Stomach (tissue), 9 donors: Measurements from ENCODE around the gene CCT3. TPM values are rescaled to one million over a fixed set of nuclear protein-coding genes. Genes with fewer than 3 reads are reported as not detected.
"Not testable (repeated sequence)": the region's sequence is repeated elsewhere in the genome, so short reads cannot be mapped to it uniquely, and the experiment has no call there.

Experiments
- DNase-seq, 2 donors: peaks; one replicate each; pipeline versions ENCODE4 v3.0.0 to v3.0.0-alpha.2; 2013 to 2019
- H3K27ac ChIP-seq, 5 donors: fragments of 200-600 bp in 4 of 5; sonication (generic) in 4 of 5; one replicate each; pipeline ENCODE4 v1.5.1; 2013 to 2019; ENCODE audit warnings: mild to moderate bottlenecking in 1 of 5, moderate library complexity in 1 of 5
- H3K27me3 ChIP-seq, 3 donors: fragments of 200-600 bp; sonication (generic); one replicate each; pipeline ENCODE4 v1.5.1; 2017 to 2019; ENCODE audit warnings: mixed run types in 1 of 3
- H3K36me3 ChIP-seq, 4 donors: fragments of 200-600 bp; sonication (generic); 1 replicate in 3 of 4; 2 replicates in 1 of 4; pipeline ENCODE4 v1.5.1; 2016 to 2019
- H3K4me1 ChIP-seq, 4 donors: fragments of 200-600 bp; sonication (generic); one replicate each; pipeline ENCODE4 v1.5.1; 2016 to 2019
- H3K4me3 ChIP-seq, 4 donors: fragments of 200-600 bp; sonication (generic) in 3 of 4; one replicate each; pipeline ENCODE4 v1.5.1; 2016 to 2019; ENCODE audit warnings: mild to moderate bottlenecking in 1 of 4
- H3K9me3 ChIP-seq, 4 donors: fragments of 200-600 bp; sonication (generic); one replicate each; pipeline ENCODE4 v1.5.1; 2016 to 2019
- EP300 ChIP-seq: sonication (generic); formaldehyde crosslinking; IDR thresholded peaks from one replicate; pipeline ENCODE4 v1.6.1; 2017; ENCODE audit warnings: antibody characterized with exemption
- POLR2A ChIP-seq, 4 donors: fragments of 450-650 bp; IDR thresholded peaks; one replicate each; pipeline ENCODE4 v1.6.1; 2016; ENCODE audit warnings: antibody characterized with exemption in 4 of 4, control low read depth in 2 of 4, mild to moderate bottlenecking in 1 of 4, moderate library complexity in 1 of 4
- POLR2AphosphoS5 ChIP-seq, 3 donors: sonication (generic); formaldehyde crosslinking; IDR thresholded peaks; one replicate each; pipeline ENCODE4 v1.6.1; 2016; ENCODE audit warnings: antibody characterized with exemption in 3 of 3
- WGBS, 5 donors: extraction: QIAGEN DNeasy Blood & Tissue Kit in 3 of 5; methylation state at CpG; one replicate each; pipeline versions ENCODE4 v1.1.5 to v1.1.7; 2013 to 2018; 5-methylcytosine and 5-hydroxymethylcytosine counted together
- intact Hi-C: fragments of 100-400 bp; cut with DNase I; formaldehyde crosslinking; loops from one replicate; pipeline ENCODE4 v1.15.1; 2023; ENCODE audit warnings: low total_unique reads
- polyA plus RNA-seq, 3 donors: library from polyadenylated mRNA; stranded (reverse); fragments of 200-250 nt; gene quantifications; one replicate each; pipeline ENCODE4 v1.2.3, GENCODE V29; 2013
- total RNA-seq, 5 donors: library from RNA; depleted of rRNA; stranded (reverse); fragments of >200 nt; gene quantifications; one replicate each; pipeline versions ENCODE4 v1.1.0 to v1.2.3, GENCODE V29; 2014 to 2016
- TF ChIP-seq, protein P1 (sequence below), 7 experiments: fragments of 450-650 bp in 4 of 7; fragments of 200-600 bp in 3 of 7; sonication (generic) in 3 of 7; IDR thresholded peaks; one replicate each; pipeline ENCODE4 v1.5.1; 2016 to 2019; ENCODE audit warnings: antibody characterized with exemption in 7 of 7, control low read depth in 2 of 7, mild to moderate bottlenecking in 1 of 7
- donor health status: healthy with polysubstance abuse.
- donor health status: Bipolar disorder and iron deficiency.
- donor health status: healthy.

Gene CCT3
- total and polyA plus RNA-seq, 8 donors: 39.1 to 252 (median 119) TPM

DNA sequence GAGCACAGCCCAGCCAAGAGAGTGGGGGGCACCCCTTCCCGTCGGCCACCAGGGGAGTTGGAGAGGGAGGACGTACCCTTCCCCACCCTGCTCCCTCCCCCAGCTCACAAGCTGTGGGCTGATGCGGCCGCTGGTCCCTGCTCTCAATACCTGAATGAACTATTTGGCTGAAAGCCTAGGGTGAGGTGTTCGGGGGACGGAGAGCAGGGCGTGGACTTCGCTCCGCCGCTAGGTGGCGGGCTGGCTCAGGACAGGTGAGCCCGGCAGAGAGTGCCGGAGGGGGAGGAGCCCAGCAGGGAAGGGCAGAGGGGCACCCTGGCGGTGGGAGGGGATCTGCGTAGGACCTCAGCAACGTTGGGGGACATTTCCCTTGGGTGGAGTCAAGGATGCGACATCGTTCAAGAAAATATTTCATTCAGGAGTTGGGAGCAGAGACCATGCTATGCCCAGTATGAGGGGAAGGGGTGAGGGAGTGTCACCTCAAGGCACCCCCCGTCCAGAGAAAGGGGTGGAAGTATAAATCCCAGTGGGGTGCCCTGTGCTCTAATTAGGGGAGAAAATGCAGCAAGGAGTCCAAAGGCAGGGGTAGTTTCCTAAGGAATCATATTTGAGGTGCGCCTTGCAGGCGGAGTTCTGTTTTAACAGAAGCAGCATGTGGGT is 18.9 kb upstream of the CCT3 start:
- H3K27me3 ChIP-seq: peaks cover 0 to 51% (median 19%) of the 10 kb centered on the region in 3 donors
- no peaks in the 10 kb centered on the region for H3K36me3 ChIP-seq
- intact Hi-C loops: no loop called here
- 8 to 12% (median 10%) methylated on average over 19 to 22 of the region's 22 CpGs for WGBS, 5 donors
- H3K9me3 ChIP-seq: no peaks in the 10 kb centered on the region
- H3K4me3 ChIP-seq: no peak overlapping the region
- peak in 1 of 3 donors; percentile 31 for TF ChIP-seq POLR2AphosphoS5 (IDR thresholded peaks at IDR 0.05)
- no peak for TF ChIP-seq EP300
- TF ChIP-seq, protein P1, sequence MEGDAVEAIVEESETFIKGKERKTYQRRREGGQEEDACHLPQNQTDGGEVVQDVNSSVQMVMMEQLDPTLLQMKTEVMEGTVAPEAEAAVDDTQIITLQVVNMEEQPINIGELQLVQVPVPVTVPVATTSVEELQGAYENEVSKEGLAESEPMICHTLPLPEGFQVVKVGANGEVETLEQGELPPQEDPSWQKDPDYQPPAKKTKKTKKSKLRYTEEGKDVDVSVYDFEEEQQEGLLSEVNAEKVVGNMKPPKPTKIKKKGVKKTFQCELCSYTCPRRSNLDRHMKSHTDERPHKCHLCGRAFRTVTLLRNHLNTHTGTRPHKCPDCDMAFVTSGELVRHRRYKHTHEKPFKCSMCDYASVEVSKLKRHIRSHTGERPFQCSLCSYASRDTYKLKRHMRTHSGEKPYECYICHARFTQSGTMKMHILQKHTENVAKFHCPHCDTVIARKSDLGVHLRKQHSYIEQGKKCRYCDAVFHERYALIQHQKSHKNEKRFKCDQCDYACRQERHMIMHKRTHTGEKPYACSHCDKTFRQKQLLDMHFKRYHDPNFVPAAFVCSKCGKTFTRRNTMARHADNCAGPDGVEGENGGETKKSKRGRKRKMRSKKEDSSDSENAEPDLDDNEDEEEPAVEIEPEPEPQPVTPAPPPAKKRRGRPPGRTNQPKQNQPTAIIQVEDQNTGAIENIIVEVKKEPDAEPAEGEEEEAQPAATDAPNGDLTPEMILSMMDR (IDR thresholded peaks at IDR 0.05): peak in 5 of 7 experiments; percentile 48 to 69 (median 65)
- no peak for TF ChIP-seq POLR2A (IDR thresholded peaks at IDR 0.05)
- DNase-seq: peak; percentile 79 to 91
- H3K27ac ChIP-seq: no peak overlapping the region
- H3K4me1 ChIP-seq: peaks cover 0 to 10% (median 8%) of the 10 kb centered on the region in 4 donors

DNA sequence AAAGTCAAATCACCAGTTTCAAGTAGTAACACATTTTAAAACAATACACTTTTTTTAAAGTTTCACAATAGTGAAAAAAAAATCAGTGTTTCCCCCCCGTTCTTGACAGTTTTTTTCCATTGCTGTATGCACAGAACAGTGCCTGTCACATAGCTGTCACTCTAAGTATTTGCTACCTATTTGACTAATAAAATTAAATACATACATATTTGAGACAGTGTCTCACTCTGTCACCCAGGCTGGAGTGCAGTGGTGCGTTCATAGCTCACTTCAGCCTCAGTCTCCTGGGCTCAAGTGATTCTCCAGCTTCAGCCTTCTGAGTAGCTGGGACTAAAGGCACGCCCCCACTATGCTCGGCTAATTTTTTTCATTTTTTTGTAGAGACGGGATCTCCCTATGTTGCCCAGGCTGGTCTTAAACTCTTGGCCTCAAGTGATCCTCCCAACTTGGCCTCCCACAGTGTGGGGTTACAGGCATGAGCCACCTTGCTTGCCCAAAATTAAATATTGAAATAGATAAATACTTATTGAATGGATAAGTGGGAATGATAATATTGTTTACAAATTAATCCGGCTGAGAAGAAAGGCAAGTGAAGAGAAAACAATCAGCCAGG is 18.3 kb upstream of the CCT3 start:
- Histone ChIP-seq H3K4me1 (peaks cover 0 to 10% (median 8%) of the 10 kb centered on the region in 4 donors), H3K4me3 (no peak overlapping the region), H3K27me3 (peaks cover 0 to 51% (median 19%) of the 10 kb centered on the region in 3 donors), H3K27ac (no peak overlapping the region), H3K36me3 (no peaks in the 10 kb centered on the region), H3K9me3 (no peaks in the 10 kb centered on the region)
- DNase-seq: no peak
- intact Hi-C loops: no loop called here
- TF ChIP-seq POLR2A (IDR thresholded peaks at IDR 0.05): no peak
- WGBS, 5 donors: 17 to 33% (median 27%) methylated on average over 6 of the region's 6 CpGs

DNA sequence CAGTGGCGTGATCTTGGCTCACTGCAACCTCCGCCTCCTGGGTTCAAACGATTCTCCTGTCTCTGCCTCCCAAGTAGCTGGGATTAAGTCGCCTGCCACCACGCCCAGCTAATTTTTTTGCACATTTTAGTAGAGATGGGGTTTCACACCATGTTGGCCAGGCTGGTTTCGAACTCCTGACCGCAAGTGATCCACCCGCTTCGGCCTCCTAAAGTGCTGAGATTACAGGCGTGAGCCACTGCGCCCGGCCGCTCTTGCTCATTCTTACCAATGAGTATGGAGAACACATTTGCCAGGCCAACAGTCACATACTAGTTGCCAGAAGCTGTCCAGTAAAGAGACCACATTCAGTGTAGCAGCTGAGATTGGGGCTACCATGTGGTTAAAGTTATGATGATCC is 14.4 kb upstream of the CCT3 start:
- peaks cover 0 to 27% (median 12%) of the 10 kb centered on the region in 3 donors for H3K27me3 ChIP-seq
- H3K9me3 ChIP-seq, intact Hi-C loops, H3K27ac ChIP-seq, H3K4me1 ChIP-seq, DNase-seq, H3K4me3 ChIP-seq, H3K36me3 ChIP-seq: not testable (repeated sequence)
- 90 to 95% (median 93%) methylated on average over 13 of the region's 13 CpGs for WGBS, 5 donors

DNA sequence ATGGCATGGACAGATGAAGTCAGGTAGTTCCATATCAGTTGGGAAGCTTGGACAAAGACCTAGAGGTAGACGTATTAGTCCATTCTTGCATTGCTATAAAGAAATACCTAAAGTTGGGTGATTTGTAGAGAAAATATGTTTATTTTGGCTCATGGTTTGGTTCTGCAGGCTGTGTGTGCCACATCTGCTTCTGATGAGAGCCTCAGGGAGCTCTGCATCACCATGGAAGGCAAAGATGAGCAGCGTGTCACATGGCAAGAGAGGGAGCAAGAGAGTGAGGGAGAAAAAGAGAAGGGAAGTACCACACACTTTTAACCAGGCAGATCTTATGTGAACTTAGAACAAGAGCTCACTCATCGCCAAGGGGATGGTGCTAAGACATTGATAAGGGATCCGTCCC is 9.2 kb upstream of the CCT3 start:
- H3K27ac ChIP-seq: no peak overlapping the region
- no peak overlapping the region for H3K4me3 ChIP-seq
- TF ChIP-seq EP300: no peak
- no peak for TF ChIP-seq POLR2A (IDR thresholded peaks at IDR 0.05)
- TF ChIP-seq POLR2AphosphoS5 (IDR thresholded peaks at IDR 0.05): no peak
- TF ChIP-seq, protein P1 (IDR thresholded peaks at IDR 0.05): no peak
- H3K4me1 ChIP-seq: no peaks in the 10 kb centered on the region
- intact Hi-C loops: no loop called here
- DNase-seq: no peak
- H3K9me3 ChIP-seq: no peaks in the 10 kb centered on the region
- peaks cover 0 to 7% (median 0%) of the 10 kb centered on the region in 3 donors for H3K27me3 ChIP-seq
- H3K36me3 ChIP-seq: no peaks in the 10 kb centered on the region
- 84 to 91% (median 85%) methylated on average over 4 of the region's 4 CpGs for WGBS, 5 donors

DNA sequence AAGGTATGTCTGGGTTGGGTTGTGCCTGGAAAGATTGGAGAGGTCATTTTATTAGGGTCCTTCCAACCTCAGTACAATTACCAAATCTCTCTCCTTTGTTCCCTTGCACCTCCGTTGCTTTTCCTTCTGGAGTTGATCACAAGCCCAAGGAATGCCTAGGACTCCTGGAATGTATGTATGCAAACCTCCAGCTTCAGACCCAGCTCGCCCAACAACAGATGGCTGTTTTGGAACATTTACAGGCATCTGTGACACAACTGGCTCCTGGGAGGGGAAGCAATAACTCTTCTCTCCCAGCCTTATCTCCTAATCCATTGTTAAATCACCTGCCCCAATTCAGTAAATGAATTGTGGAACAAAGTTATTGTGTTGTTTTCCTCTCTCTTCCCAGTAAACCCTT is 8.5 kb upstream of the CCT3 start:
- no peak for TF ChIP-seq POLR2AphosphoS5 (IDR thresholded peaks at IDR 0.05)
- TF ChIP-seq, protein P1 (IDR thresholded peaks at IDR 0.05): no peak
- no peak for TF ChIP-seq EP300
- TF ChIP-seq POLR2A (IDR thresholded peaks at IDR 0.05): no peak
- WGBS, 5 donors: 42 to 63% (median 58%) methylated on average over 2 of the region's 2 CpGs
- DNase-seq: no peak
- intact Hi-C loops: no loop called here
- no peaks in the 10 kb centered on the region for H3K4me1 ChIP-seq
- no peak overlapping the region for H3K4me3 ChIP-seq
- no peaks in the 10 kb centered on the region for H3K36me3 ChIP-seq
- H3K27ac ChIP-seq: no peak overlapping the region
- H3K9me3 ChIP-seq: no peaks in the 10 kb centered on the region
- peaks cover 0 to 7% (median 0%) of the 10 kb centered on the region in 3 donors for H3K27me3 ChIP-seq

DNA sequence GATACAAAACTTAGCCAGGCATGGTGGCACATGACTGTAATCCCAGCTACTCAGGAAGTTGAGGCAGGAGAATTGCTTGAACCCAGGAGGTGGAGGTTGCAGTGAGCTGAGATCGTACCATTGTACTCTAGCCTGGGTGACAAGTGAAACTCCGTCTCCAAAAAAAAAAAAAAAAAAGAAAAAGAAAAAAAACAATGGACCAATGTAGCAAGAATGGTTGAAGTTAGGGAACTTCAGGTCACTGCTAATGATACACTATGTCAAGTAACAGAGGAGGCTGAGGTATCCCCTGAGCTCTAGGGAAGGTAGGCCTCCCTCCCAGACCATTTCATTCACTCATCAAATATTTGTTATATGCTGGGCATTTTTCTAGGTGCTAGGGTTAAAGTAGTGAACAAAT is 7.9 kb upstream of the CCT3 start:
- intact Hi-C loops, H3K36me3 ChIP-seq, H3K27ac ChIP-seq, H3K27me3 ChIP-seq, DNase-seq, H3K9me3 ChIP-seq, H3K4me1 ChIP-seq, H3K4me3 ChIP-seq: not testable (repeated sequence)
- 83 to 100% (median 93%) methylated on average over 2 of the region's 2 CpGs for WGBS, 5 donors
